ENCODE results near the gene CYP2F1. TPM values are rescaled to one million over a fixed set of nuclear protein-coding genes. Genes with fewer than 3 reads are reported as not detected.

Gene CYP2F1
- total and polyA plus RNA-seq, 4 donors = not detected

DNA sequence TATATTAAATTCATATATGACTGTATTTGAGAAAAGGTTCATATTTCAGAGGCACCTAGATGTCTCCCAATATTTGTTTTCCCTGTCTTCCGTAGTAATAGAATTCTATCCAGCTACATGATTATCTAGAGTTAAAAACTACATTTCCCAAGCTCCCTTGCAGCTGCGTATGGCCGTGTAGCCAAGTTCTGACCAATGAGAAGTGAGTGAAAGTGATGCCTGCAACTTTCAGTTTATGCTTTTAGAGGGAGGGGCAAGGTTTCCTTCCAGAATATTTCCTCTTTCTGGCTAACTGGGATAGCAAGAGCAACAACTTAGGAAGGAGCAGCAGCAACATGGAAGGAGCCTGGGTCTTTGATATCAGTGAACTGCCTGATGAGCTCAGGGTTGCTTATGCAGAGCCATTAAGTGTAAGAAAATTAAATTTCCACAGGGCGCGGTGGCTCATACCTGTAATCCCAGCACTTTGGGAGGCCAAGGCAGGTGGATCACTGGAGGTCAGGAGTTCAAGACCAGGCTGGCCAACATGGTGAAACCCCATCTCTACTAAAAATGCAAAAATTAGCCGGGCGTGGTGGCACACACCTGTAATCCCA lies 49.2 kb upstream of the CYP2F1 start:
- no peaks in the 10 kb centered on the region for H3K27me3 ChIP-seq (ENCODE audit: control insufficient read depth in 4 of 4, insufficient read depth in 4 of 4, low read length in 3 of 4)
- H3K4me3 ChIP-seq (ENCODE audit: low read depth in 1 of 3, low read length in 3 of 3) = no peak overlapping the region
- H3K4me1 ChIP-seq (ENCODE audit: control insufficient read depth in 4 of 4, insufficient read depth in 4 of 4, low read length in 3 of 4) = no peaks in the 10 kb centered on the region
- 68% methylated on average over 7 of the region's 7 CpGs for WGBS
- no peaks in the 10 kb centered on the region for H3K9me3 ChIP-seq (ENCODE audit: control insufficient read depth in 4 of 4, low read length in 3 of 4)
- H3K9ac ChIP-seq (ENCODE audit: low read depth in 1 of 2, low read length in 2 of 2) = no peak overlapping the region
- no peak overlapping the region for H3K27ac ChIP-seq (ENCODE audit: low read depth in 1 of 2, low read length in 2 of 2)
- TF ChIP-seq EGR1 (IDR thresholded peaks at IDR 0.05; ENCODE audit: low read depth in 2 of 2) (no peak), JUND (IDR thresholded peaks at IDR 0.05) (no peak), RXRA (IDR thresholded peaks at IDR 0.05) (no peak), SP1 (IDR thresholded peaks at IDR 0.05) (no peak), TAF1 (conservative IDR thresholded peaks at IDR 0.05) (no peak), RAD21 (IDR thresholded peaks at IDR 0.05) (no peak), REST (IDR thresholded peaks at IDR 0.05) (no peak), ATF3 (IDR thresholded peaks at IDR 0.05) (no peak)
- DNase-seq (ENCODE audit: low spot score) = no peak
- no peaks in the 10 kb centered on the region for H3K36me3 ChIP-seq (ENCODE audit: control insufficient read depth in 4 of 4, insufficient read depth in 3 of 4, low read depth in 1 of 4, low read length in 3 of 4)

DNA sequence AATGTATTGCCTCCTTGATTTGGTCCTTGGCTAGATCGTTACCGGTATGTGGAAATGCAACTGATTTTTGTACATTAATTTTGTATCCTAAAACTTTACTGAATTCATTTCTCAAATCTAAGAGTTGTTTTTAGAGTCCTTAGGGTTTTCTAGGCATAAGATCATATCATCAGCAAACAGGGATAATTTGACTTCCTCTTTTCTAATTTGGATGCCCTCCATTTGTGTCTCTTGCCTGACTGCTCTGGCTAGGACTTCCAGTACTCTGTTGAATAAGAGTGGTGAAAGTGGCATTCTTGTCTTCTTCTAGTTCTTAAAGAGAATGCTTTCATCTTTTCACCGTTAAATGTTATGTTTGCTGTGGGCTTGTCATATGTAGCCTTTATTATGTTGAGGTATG lies 37.9 kb upstream of the CYP2F1 start:
- no peak overlapping the region for H3K27ac ChIP-seq (ENCODE audit: low read depth in 1 of 2, low read length in 2 of 2)
- DNase-seq (ENCODE audit: low spot score) = no peak
- no peak overlapping the region for H3K9ac ChIP-seq (ENCODE audit: low read depth in 1 of 2, low read length in 2 of 2)
- no peaks in the 10 kb centered on the region for H3K27me3 ChIP-seq (ENCODE audit: control insufficient read depth in 4 of 4, insufficient read depth in 4 of 4, low read length in 3 of 4)
- H3K4me3 ChIP-seq (ENCODE audit: low read depth in 1 of 3, low read length in 3 of 3) = no peak overlapping the region
- no peaks in the 10 kb centered on the region for H3K4me1 ChIP-seq (ENCODE audit: control insufficient read depth in 4 of 4, insufficient read depth in 4 of 4, low read length in 3 of 4)
- whole genome bisulfite sequencing = 89% methylated on average over 3 of the region's 3 CpGs
- H3K9me3 ChIP-seq (ENCODE audit: control insufficient read depth in 4 of 4, low read length in 3 of 4) = no peaks in the 10 kb centered on the region
- TF ChIP-seq EGR1 (IDR thresholded peaks at IDR 0.05; ENCODE audit: low read depth in 2 of 2) = no peak
- no peak for TF ChIP-seq MAX (IDR thresholded peaks at IDR 0.05)
- TF ChIP-seq HNF4G (IDR thresholded peaks at IDR 0.05) = no peak
- no peak for TF ChIP-seq RAD21 (IDR thresholded peaks at IDR 0.05)
- no peak for TF ChIP-seq ATF3 (IDR thresholded peaks at IDR 0.05)
- TF ChIP-seq NR2F2 (IDR thresholded peaks at IDR 0.05) = no peak
- no peak for TF ChIP-seq SP1 (IDR thresholded peaks at IDR 0.05)
- TF ChIP-seq YY1 (IDR thresholded peaks at IDR 0.05) = no peak
- no peak for TF ChIP-seq RXRA (IDR thresholded peaks at IDR 0.05)
- TF ChIP-seq, protein P1, sequence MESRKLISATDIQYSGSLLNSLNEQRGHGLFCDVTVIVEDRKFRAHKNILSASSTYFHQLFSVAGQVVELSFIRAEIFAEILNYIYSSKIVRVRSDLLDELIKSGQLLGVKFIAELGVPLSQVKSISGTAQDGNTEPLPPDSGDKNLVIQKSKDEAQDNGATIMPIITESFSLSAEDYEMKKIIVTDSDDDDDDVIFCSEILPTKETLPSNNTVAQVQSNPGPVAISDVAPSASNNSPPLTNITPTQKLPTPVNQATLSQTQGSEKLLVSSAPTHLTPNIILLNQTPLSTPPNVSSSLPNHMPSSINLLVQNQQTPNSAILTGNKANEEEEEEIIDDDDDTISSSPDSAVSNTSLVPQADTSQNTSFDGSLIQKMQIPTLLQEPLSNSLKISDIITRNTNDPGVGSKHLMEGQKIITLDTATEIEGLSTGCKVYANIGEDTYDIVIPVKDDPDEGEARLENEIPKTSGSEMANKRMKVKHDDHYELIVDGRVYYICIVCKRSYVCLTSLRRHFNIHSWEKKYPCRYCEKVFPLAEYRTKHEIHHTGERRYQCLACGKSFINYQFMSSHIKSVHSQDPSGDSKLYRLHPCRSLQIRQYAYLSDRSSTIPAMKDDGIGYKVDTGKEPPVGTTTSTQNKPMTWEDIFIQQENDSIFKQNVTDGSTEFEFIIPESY (IDR thresholded peaks at IDR 0.05) = no peak
- no peak for TF ChIP-seq REST (IDR thresholded peaks at IDR 0.05)
- no peak for TF ChIP-seq TAF1 (conservative IDR thresholded peaks at IDR 0.05)
- no peak for TF ChIP-seq HNF4A (conservative IDR thresholded peaks at IDR 0.05)
- TF ChIP-seq CTCF (IDR thresholded peaks at IDR 0.05; ENCODE audit: low read depth, low read length, missing input control) = no peak
- TF ChIP-seq FOXA2 (IDR thresholded peaks at IDR 0.05) = no peak
- no peak for TF ChIP-seq GABPA (IDR thresholded peaks at IDR 0.05 in 1 of 2, conservative IDR thresholded peaks at IDR 0.05 in 1 of 2)
- no peaks in the 10 kb centered on the region for H3K36me3 ChIP-seq (ENCODE audit: control insufficient read depth in 4 of 4, insufficient read depth in 3 of 4, low read depth in 1 of 4, low read length in 3 of 4)

Data from liver (tissue), 9 donors.